Measurements from ENCODE around the gene PSIP1.
"Not testable (repeated sequence)": the region's sequence is repeated elsewhere in the genome, so short reads cannot be mapped to it uniquely, and the experiment has no call there.

PSIP1 gene

GRCh38 chr9:15430920-15431844 lies 79.6 kb downstream of the PSIP1 start:
- no peak for DNase-seq

GRCh38 chr9:15427702-15428101 lies 83.1 kb downstream of the PSIP1 start:
- DNase-seq, result not testable (repeated sequence)

- DNase-seq, result no peak
Measured at GRCh38 chr9:15426019-15426418, 84.8 kb downstream of the PSIP1 start.

GRCh38 chr9:15423231-15423985 lies 87.4 kb downstream of the PSIP1 start:
- DNase-seq, result peak; percentile 33

GRCh38 chr9:15422372-15423230 lies 88.2 kb downstream of the PSIP1 start, which contains the start of gene SNAPC3:
Gene SNAPC3 (plus strand): TSS chr9:15422876. CDS start chr9:15422880, 4 bp downstream.
- DNase-seq, result peak; percentile 94

GRCh38 chr9:15421990-15422371 lies 88.8 kb downstream of the PSIP1 start:
- no peak for DNase-seq

- no peak for DNase-seq
Measured at GRCh38 chr9:15421532-15421931, 89.2 kb downstream of the PSIP1 start.

- DNase-seq, result peak; percentile 28
Measured at GRCh38 chr9:15420796-15421195, 90.0 kb downstream of the PSIP1 start.

- no peak for DNase-seq
Measured at GRCh38 chr9:15417626-15418025, 93.1 kb downstream of the PSIP1 start.

- DNase-seq, result peak; percentile 48
Measured at GRCh38 chr9:15416880-15417279, 93.9 kb downstream of the PSIP1 start.
